GM19238 (cell line): ENCODE measurements around the gene SLC25A21.
"Not testable (repeated sequence)": the region's sequence is repeated elsewhere in the genome, so short reads cannot be mapped to it uniquely, and the experiment has no call there.

Source experiments
- DNase-seq: peaks from one replicate; pipeline ENCODE4 v3.0.0; 2011; ENCODE audit warnings: low spot score; ENCODE audit not compliant: insufficient read length

Gene SLC25A21

GRCh38 chr14:37089410-37089809, 83.0 kb downstream of the SLC25A21 start:
- no peak for DNase-seq

GRCh38 chr14:37088356-37089215, 83.8 kb downstream of the SLC25A21 start:
- DNase-seq = no peak

GRCh38 chr14:37087520-37087919, 84.9 kb downstream of the SLC25A21 start:
- DNase-seq = no peak

- DNase-seq = no peak
Measured at GRCh38 chr14:37083599-37083998, 88.8 kb downstream of the SLC25A21 start.

- no peak for DNase-seq
Measured at GRCh38 chr14:37082449-37082848, 90.0 kb downstream of the SLC25A21 start.

- no peak for DNase-seq
Measured at GRCh38 chr14:37081856-37082255, 90.5 kb downstream of the SLC25A21 start.

- DNase-seq = no peak
Measured at GRCh38 chr14:37081218-37081617, 91.2 kb downstream of the SLC25A21 start.

GRCh38 chr14:37078131-37078530, 94.3 kb downstream of the SLC25A21 start:
- DNase-seq = no peak

GRCh38 chr14:37074320-37074719, 98.1 kb downstream of the SLC25A21 start:
- not testable (repeated sequence) for DNase-seq

GRCh38 chr14:37063467-37064240, 108.8 kb downstream of the SLC25A21 start:
- no peak for DNase-seq

GRCh38 chr14:37062191-37062803, 110.1 kb downstream of the SLC25A21 start:
- no peak for DNase-seq

GRCh38 chr14:37061697-37062096, 110.7 kb downstream of the SLC25A21 start:
- DNase-seq = no peak

- no peak for DNase-seq
Measured at GRCh38 chr14:37060496-37061260, 111.7 kb downstream of the SLC25A21 start.

GRCh38 chr14:37057776-37058175, 114.6 kb downstream of the SLC25A21 start:
- no peak for DNase-seq

- DNase-seq = no peak
Measured at GRCh38 chr14:37056473-37056872, 115.9 kb downstream of the SLC25A21 start.

GRCh38 chr14:37054869-37055268, 117.5 kb downstream of the SLC25A21 start:
- DNase-seq = no peak

GRCh38 chr14:37054144-37054543, 118.3 kb downstream of the SLC25A21 start:
- no peak for DNase-seq

GRCh38 chr14:37051680-37052079, 120.7 kb downstream of the SLC25A21 start:
- DNase-seq = no peak

GRCh38 chr14:37051153-37051552, 121.3 kb downstream of the SLC25A21 start:
- no peak for DNase-seq

- no peak for DNase-seq
Measured at GRCh38 chr14:37048666-37049071, 123.7 kb downstream of the SLC25A21 start.

- no peak for DNase-seq
Measured at GRCh38 chr14:37047996-37048395, 124.4 kb downstream of the SLC25A21 start.
